ENCODE results near the gene COL25A1.
"Not testable (repeated sequence)": the region's sequence is repeated elsewhere in the genome, so short reads cannot be mapped to it uniquely, and the experiment has no call there.

COL25A1 gene

GRCh38 chr4:109121561-109121960, 180.9 kb downstream of the COL25A1 start:
- TF ChIP-seq CTCF (IDR thresholded peaks at IDR 0.05; ENCODE audit: low read depth, low read length) = no peak
- no peak overlapping the region for H3K4me3 ChIP-seq (ENCODE audit: low read depth, low read length)

- no peak for TF ChIP-seq CTCF (IDR thresholded peaks at IDR 0.05; ENCODE audit: low read depth, low read length)
- no peak overlapping the region for H3K4me3 ChIP-seq (ENCODE audit: low read depth, low read length)
Observed at GRCh38 chr4:109119852-109120251, 182.6 kb downstream of the COL25A1 start.

GRCh38 chr4:109118635-109119034, 183.8 kb downstream of the COL25A1 start:
- H3K4me3 ChIP-seq (ENCODE audit: low read depth, low read length) = no peak overlapping the region
- no peak for TF ChIP-seq CTCF (IDR thresholded peaks at IDR 0.05; ENCODE audit: low read depth, low read length)

GRCh38 chr4:109114501-109114900, 188.0 kb downstream of the COL25A1 start:
- no peak for TF ChIP-seq CTCF (IDR thresholded peaks at IDR 0.05; ENCODE audit: low read depth, low read length)
- no peak overlapping the region for H3K4me3 ChIP-seq (ENCODE audit: low read depth, low read length)

GRCh38 chr4:109113521-109113920, 188.9 kb downstream of the COL25A1 start:
- no peak for TF ChIP-seq CTCF (IDR thresholded peaks at IDR 0.05; ENCODE audit: low read depth, low read length)
- no peak overlapping the region for H3K4me3 ChIP-seq (ENCODE audit: low read depth, low read length)

GRCh38 chr4:109111031-109111430, 191.4 kb downstream of the COL25A1 start:
- no peak for TF ChIP-seq CTCF (IDR thresholded peaks at IDR 0.05; ENCODE audit: low read depth, low read length)
- H3K4me3 ChIP-seq (ENCODE audit: low read depth, low read length) = no peak overlapping the region

- H3K4me3 ChIP-seq (ENCODE audit: low read depth, low read length) = not testable (repeated sequence)
Observed at GRCh38 chr4:109108215-109108614, 194.2 kb downstream of the COL25A1 start.

- TF ChIP-seq CTCF (IDR thresholded peaks at IDR 0.05; ENCODE audit: low read depth, low read length) = no peak
- no peak overlapping the region for H3K4me3 ChIP-seq (ENCODE audit: low read depth, low read length)
Observed at GRCh38 chr4:109094056-109094455, 208.4 kb downstream of the COL25A1 start.
